GM21381 (cell line): Measurements from ENCODE around the gene SCYL3.
"Not testable (repeated sequence)": the region's sequence is repeated elsewhere in the genome, so short reads cannot be mapped to it uniquely, and the experiment has no call there.

Experiments
- ATAC-seq: cut with Tn5 transposase; IDR thresholded peaks from one replicate; pipeline ENCODE4 v1.9.1; 2021; ENCODE audit warnings: mild to moderate bottlenecking, moderate library complexity; ENCODE audit not compliant: unreplicated experiment

Gene SCYL3

DNA sequence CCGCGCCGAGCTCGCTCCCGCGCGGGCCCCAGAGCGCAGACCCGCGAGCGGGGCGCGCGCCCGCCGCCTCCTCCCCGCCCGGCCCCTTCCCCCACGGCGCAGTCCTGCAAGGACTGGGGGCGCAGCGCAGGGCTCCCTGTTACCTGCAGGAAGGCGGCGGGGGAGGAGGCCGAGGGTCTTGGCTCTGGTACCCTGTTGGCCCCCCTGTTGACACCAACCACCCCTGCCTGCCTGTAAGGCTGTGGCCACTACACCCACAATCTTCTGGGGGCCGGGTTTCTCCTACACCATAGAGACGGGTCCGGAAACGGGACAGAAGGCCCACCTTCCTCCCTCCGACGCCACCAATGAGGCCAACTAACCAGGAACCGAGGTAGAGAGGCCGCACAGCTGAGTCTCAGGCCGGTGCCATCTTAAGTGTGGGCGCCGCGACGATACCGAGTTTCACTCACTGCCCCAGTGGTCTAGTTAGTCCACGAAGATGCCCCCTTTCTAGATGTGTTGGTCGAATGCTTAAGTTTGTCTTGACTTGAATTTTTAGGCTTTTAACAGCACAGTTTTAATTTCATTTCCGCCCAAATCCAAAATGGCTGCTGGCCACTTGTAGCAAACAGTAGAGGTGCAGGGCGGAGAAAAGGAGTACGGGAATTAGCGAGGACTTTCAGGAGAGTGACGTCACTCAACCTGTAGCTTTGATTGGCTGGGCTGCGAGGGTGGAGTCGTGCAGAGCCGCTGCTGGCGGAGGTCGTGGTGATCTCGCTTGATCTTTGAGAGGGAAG is at the start of gene SCYL3:
SCYL3 (minus strand) TSS at position 252 of the 779 bp plus-strand sequence. CDS start 5,056 bp downstream, outside the sequence.
- peak; percentile 79 for ATAC-seq

DNA sequence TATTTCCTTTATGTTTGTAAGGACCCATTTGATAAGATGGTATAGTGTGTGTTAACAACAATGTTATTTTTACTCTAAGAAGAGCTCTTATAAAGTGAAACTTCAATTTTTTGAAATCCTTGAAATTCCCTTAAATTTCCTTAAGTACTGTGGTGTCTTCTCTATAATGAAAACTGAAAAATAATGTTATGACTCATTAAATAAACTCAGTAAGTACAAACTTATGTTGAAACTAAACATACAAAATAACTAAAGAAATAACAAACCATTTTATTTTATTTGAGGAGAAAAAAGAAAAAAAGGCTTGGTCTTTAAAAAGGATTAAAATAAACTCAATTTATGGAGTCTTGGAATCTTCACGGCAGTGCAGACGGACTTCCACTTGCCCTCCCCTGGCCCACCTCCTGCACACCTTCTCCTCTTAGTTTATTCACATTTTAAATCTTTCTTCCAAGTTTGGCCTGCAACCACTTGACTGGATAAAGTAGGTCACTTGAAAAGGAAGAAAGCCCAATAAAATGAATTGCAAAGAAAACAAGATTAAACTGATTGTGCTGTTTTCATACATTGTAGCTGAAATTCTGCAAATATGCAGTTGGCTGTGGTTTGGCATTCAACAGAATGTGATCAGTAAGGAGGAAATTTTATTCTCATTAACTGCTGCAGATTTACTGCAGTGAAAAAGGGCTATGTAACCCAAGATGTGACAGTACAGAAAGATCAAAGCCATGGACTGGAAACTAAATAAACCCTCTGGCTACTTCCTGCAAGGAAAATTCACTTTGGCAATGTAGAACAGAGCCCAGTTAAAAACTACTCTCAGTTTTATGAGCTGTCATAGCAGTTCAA is 48.5 kb upstream of the SCYL3 start:
- no peak for ATAC-seq

- no peak for ATAC-seq
These were observed 40.5 kb upstream of the SCYL3 start for GRCh38 chr1:169933984-169934725.

DNA sequence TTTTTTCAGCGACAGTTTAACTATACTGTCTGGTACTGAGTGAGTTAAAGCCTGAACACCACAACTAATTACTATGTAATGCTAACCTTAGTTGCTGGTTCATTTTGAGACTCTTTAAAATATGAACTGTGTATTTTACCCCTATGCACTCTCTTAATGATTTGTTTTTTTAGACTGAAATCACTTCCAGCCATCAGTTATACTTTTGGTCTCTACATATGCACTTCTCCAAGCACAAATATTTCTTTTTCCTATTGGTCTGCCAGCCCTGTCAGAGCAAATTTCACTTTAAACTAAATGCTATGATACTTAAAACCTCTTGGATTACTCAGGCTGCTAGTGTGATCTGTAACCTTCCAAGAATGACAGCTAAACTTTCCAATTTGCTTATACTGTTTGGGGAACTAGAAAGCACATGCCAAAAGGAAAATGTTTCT is 38.1 kb upstream of the SCYL3 start:
- ATAC-seq = no peak

- ATAC-seq = no peak
These were observed 35.5 kb upstream of the SCYL3 start for GRCh38 chr1:169929210-169929526.

DNA sequence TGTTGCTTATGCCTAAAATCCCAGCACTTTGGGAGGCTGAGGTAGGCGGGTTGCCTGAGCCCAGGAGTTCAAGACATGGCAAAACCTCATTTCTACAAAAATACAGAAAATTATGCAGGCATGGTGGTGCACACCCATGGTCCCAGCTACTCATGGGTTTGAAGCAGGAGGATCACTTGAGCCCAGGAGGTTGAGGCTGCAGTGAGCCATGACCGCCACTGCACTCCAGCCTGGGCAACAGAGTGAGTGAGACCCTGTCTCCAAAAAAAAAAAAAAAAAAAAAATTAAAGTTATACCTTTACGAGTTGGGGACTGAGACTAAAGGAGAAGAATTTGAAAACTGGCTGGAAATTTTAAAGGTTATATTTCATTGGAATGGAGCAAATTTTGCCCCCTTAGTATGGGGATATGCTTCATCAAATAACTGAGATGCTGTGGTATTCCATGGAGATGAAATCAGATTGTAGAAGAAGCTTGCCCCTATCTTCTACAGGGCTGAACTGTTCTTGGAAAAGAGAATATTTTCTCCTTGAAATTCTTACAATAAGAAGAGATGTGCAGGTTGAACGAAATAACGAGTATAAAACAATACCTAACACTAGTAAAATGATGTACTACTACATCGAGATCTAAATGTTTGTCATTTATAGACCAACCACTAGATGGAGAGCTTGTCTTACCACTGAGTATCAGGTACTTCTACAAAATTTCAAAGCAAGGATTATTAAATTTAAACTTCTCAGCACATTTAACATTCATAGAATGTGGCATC is 34.9 kb upstream of the SCYL3 start:
- ATAC-seq = peak; percentile 66

DNA sequence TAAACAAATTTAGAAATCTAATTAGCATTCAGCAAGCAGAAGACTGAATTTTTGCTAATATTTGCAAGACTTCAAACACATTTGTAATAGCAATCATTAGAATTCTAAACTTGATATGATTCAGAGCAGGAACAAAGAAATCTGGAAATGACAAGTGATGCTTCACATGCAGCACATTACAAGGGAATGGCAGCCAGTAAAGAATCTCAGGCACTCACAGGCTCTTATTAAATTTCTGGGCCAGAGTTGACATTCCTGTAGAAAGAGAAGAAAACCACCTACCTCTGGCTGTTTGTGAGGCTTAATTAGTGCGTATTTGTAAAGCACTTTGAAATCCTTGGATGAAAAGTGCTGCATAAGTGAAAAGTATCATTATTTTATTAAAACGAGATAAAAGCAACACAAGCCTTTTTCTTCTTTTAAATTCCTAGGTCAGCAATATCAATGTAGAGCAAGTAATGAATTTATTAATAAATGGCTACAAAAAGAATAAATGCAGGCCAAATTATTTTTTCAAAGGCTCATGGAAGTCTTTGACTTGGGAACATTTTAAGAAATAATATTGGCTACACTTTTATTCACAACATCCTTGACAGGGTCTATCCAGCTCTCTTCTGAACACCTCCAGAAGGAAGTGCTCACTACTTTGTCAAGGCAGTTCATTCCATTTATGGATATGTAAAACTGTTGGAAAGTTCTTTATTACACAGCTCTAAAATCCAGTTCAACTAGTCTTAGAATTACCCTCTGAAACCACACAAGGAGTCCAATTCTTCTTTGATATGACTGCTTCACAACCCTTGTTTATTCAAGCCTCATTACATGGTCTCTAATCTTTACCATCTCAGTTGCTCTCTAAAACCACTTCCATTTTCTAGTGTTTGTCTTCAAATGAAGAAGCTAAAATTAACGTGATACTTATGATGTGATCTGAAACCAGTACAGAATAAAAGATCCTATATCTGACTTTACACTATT is 32.1 kb upstream of the SCYL3 start:
- no peak for ATAC-seq

- no peak for ATAC-seq
These were observed 31.1 kb upstream of the SCYL3 start for GRCh38 chr1:169924829-169925228.

DNA sequence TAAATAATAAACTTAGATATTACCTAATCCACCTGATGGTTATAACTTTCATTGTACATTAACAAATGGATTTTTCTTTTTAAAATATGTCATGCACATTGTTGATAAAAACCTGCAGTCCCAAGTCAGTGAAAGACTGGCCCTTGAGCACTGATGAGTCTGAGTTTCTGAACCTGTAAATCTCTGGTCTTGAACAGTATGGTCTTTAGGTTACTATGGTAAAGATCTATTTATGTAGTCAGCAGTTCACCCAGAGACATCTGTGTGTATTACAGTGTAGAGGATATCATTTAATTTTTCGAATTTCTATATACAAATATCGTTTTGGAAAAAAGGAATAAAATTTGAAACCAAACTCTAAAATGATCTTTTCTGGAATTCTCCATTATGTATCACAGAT is 30.4 kb upstream of the SCYL3 start:
- ATAC-seq = no peak

DNA sequence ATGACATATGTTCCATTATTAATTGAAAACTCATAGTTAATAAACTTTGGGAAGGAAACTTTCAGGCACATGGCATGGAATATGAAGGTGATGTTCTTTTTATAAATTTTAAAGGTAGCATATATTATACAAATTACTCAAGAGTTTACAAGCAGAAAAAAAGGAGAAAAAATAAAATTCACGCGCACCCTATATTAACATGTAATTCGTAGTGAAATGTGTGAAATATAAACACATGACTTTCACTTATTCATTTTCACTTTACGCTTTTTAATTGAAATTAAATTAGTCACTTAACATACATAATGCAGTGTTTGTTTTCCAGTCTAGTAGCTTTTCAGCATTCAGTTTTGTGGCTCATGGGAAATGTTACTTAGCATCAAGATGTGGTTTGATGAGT is 27.4 kb upstream of the SCYL3 start:
- ATAC-seq = no peak

DNA sequence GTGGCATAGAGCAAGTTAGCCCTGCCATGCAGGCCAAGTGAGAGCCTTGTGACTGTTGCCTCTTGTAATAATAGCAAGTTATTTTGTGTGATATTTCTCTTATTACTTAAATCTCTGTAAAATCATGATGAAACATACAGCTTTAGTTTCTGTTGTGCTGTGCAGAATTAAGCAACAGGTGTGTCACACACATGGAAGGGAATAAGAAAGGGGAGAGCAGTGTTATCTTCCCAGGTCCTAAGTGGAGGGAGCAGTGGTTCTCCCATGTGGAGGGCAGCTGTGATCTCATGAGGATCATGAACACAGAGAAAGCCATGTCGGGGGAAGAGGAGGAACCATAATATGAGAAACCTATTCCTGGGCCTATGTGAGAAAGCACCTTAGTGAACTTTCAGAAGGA is 25.2 kb upstream of the SCYL3 start:
- no peak for ATAC-seq

- ATAC-seq = not testable (repeated sequence)
These were observed 24.5 kb upstream of the SCYL3 start for GRCh38 chr1:169918220-169918619.

DNA sequence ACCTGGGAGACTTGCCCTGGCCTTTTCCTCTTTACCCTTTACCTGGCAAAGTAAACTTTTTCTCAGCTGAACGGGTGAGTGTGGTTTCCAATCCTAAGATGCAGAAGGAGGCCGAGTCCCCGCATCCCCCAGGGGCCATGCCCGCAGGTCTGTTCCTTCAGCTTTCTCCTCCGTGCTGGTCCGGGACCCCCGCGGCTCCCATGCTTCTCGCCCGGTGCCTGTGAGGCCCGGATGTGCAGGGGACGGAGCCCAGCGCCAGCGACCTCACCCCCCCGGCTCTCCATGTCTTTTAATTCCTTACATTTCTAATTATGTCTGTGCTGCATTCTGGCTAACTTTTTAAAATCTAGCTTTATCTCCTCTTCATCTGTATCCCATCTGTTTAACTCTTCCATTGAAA is 21.5 kb upstream of the SCYL3 start:
- no peak for ATAC-seq

DNA sequence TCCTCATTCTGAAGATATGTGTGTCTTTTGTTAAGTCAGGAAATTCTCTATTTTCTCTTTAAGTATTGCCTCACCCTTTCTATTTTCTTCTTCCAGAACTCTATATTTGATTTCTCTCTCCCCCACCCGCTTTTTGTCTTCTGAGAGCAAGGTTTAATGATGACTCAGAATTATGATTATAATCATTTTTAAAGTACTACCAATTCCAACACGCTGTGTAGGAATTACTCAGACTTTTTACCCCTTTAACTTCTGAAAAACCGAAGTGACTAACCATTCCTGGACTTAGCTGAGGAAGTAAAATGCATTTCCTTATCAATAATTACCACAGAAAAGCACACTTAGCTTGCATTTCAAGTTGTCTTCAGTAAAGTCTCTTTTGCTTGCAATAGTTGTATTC is 20.8 kb upstream of the SCYL3 start:
- no peak for ATAC-seq

GRCh38 chr1:169909499-169909898 is 15.8 kb upstream of the SCYL3 start:
- ATAC-seq = no peak

DNA sequence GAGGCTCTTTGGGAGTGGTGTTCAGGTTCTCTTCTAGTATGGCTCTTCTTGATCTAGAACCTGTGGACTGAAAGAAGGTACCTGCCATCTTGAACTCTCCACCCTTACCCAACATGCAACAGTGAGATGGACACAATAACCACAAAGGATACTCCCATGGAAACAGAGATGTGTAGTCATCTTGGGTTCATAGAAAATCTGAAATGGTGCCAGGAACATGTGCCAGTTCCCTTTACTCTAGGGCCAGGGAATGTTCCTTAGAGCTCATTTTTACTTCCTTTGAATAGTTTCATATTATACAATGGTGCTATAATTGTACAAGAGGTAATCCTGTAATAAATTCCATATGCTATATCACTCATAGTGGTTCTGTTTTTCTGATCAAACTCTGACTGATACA is 13.2 kb upstream of the SCYL3 start:
- ATAC-seq = no peak

DNA sequence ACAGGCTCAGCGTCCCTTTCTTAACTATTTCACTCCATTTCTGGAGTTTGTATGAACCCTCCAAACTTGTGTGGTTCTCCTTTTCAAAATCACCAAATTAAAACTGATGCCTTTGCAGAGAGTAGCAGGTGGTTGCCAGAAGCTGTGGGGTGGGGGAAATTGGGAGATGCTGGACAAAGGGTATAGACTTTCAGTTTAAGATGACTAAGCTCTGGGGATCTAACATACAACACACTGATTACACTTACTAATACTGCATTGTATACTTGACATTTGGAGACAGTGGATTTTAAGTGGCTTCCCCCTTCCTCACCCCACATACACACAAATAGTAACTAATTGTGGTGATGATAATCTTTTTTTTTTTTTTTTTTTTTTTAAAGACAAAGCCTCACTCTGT is 11.1 kb upstream of the SCYL3 start:
- ATAC-seq = no peak

GRCh38 chr1:169902751-169903150 is 9.1 kb upstream of the SCYL3 start:
- ATAC-seq = no peak

DNA sequence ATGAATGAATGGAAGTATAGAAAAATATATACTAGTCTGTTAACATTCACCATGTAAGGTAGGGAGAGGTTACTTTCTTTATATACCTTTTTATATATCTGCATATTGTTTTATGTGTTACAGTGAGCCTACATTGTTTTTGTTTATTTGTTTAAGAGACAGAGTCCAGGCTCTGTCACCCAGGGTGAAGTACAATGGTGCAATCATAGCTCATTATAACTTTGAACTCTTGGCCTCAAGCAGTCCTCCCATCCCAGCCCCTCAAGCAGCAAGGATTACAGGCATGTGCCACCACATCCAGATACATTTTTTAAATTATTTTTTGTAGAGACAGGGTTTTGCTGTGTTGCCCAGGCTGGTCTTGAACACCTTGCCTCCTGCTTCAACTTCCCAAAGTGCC is 7.4 kb upstream of the SCYL3 start:
- no peak for ATAC-seq

GRCh38 chr1:169900571-169900970 is 6.9 kb upstream of the SCYL3 start:
- ATAC-seq = no peak
